HCT116 (cell line): ENCODE data around the gene KYAT1. TPM values are rescaled to one million over a fixed set of nuclear protein-coding genes. Genes with fewer than 3 reads are reported as not detected.

Experiments
- ATAC-seq: fragments of 200-7000 bp; cut with Tn5 transposase; 2 replicates; pipeline ENCODE4 v1.9.1; 2020; ENCODE audit warnings: mild to moderate bottlenecking, moderate library complexity
- BruUV-seq: library from RNA; stranded (reverse); fragments of 400-500 nt; replicated peaks from 2 replicates; lab custom pipeline; 2021; lab: Mats Ljungman, UMichigan
- CTCF ChIA-PET: fragments of 300-600 bp; sonication (Branson Sonifier 250); formaldehyde crosslinking; loops from one replicate; lab custom pipeline; 2021; ENCODE audit warnings: antibody characterized with exemption; lab: Charles Lee
- POLR2A ChIA-PET: fragments of 300-600, 350-600 bp; sonication (Branson Sonifier 250); formaldehyde crosslinking; loops from one replicate; lab custom pipeline; 2021; ENCODE audit warnings: antibody characterized with exemption; lab: Charles Lee
- RAD21 ChIA-PET, 2 experiments: fragments of 300-600 bp; sonication (Branson Sonifier 250); formaldehyde crosslinking; loops; one replicate each; lab custom pipeline; 2023; ENCODE audit warnings: low total read pairs in 2 of 2; ENCODE audit not compliant: uncharacterized antibody in 2 of 2, unreplicated experiment in 2 of 2, low non-redundant PET in 1 of 2; lab: Charles Lee
- DNase-seq: peaks from one replicate; pipeline ENCODE4 v3.0.0-alpha.2; 2010; ENCODE audit warnings: low read depth, low spot score
- H2AFZ ChIP-seq: fragments of 200-600 bp; shearing (Covaris generic), sonication (generic); 2 replicates; pipeline ENCODE4 v1.6.1; 2017; ENCODE audit warnings: low read depth, mixed run types, mixed read lengths, antibody characterized with exemption, low read length; ENCODE audit not compliant: poor library complexity, severe bottlenecking
- H3K27ac ChIP-seq: 2 replicates; pipeline ENCODE4 v1.5.1; 2012; ENCODE audit warnings: low read depth, low read length
- H3K27me3 ChIP-seq: fragments of 200-600 bp; sonication (generic); 2 replicates; pipeline ENCODE4 v1.6.1; 2016; ENCODE audit warnings: mixed run types, low read length, mixed read lengths; ENCODE audit not compliant: insufficient read depth
- H3K36me3 ChIP-seq, 2 experiments: fragments of 200-500 bp in 1 of 2; fragments of 200-600 bp in 1 of 2; sonication (Bioruptor generic) in 1 of 2; sonication (generic) in 1 of 2; 2 replicates each; pipeline versions ENCODE4 v1.5.1 to v1.6.1; 2014 to 2016; ENCODE audit warnings: low read length in 2 of 2, inconsistent platforms in 1 of 2, mixed read lengths in 1 of 2, mixed run types in 1 of 2; ENCODE audit not compliant: insufficient read depth in 2 of 2, control insufficient read depth in 1 of 2
- H3K4me1 ChIP-seq, 2 experiments: fragments of 200-600 bp in 1 of 2; sonication (generic) in 1 of 2; 2 replicates each; pipeline versions ENCODE4 v1.5.1 to v1.6.1; 2012 to 2017; ENCODE audit warnings: low read length in 2 of 2, inconsistent platforms in 1 of 2, mild to moderate bottlenecking in 1 of 2, mixed read lengths in 1 of 2, mixed run types in 1 of 2, moderate library complexity in 1 of 2; ENCODE audit not compliant: insufficient read depth in 2 of 2, control insufficient read depth in 1 of 2
- H3K4me2 ChIP-seq: fragments of 200-600 bp; sonication (generic); 2 replicates; pipeline ENCODE4 v1.6.1; 2017; ENCODE audit warnings: mixed run types, low read length, mixed read lengths
- H3K4me3 ChIP-seq, 2 experiments: fragments of 200-600 bp in 1 of 2; sonication (generic) in 1 of 2; replicated peaks in 1 of 2; 2 replicates each; pipeline ENCODE4 v1.5.1; 2011 to 2016; ENCODE audit warnings: low read length in 2 of 2, control low read depth in 1 of 2, low read depth in 1 of 2, mild to moderate bottlenecking in 1 of 2, mixed read lengths in 1 of 2, mixed run types in 1 of 2
- H3K79me2 ChIP-seq: fragments of 200-600 bp; sonication (generic); 2 replicates; pipeline ENCODE4 v1.6.1; 2017; ENCODE audit warnings: mild to moderate bottlenecking, mixed run types, low read length, moderate library complexity, mixed read lengths; ENCODE audit not compliant: insufficient read depth
- H3K9ac ChIP-seq: fragments of 200-600 bp; sonication (generic); 2 replicates; pipeline ENCODE4 v1.6.1; 2016; ENCODE audit warnings: low read length, mixed read lengths
- H3K9me2 ChIP-seq: fragments of 200-600 bp; sonication (generic), shearing (Covaris generic); 2 replicates; pipeline ENCODE4 v1.6.1; 2017; ENCODE audit warnings: mixed run types, mild to moderate bottlenecking, moderate library complexity; ENCODE audit not compliant: insufficient read depth
- H3K9me3 ChIP-seq, 2 experiments: fragments of 200-500 bp in 1 of 2; fragments of 200-600 bp in 1 of 2; sonication (Bioruptor generic) in 1 of 2; sonication (generic) in 1 of 2; 2 replicates each; pipeline ENCODE4 v1.6.1; 2014 to 2017; ENCODE audit warnings: low read length in 2 of 2, mixed read lengths in 2 of 2, inconsistent platforms in 1 of 2, low read depth in 1 of 2, mild to moderate bottlenecking in 1 of 2, mixed run types in 1 of 2, moderate library complexity in 1 of 2; ENCODE audit not compliant: control insufficient read depth in 1 of 2, insufficient read depth in 1 of 2
- H4K20me1 ChIP-seq: fragments of 200-600 bp; sonication (generic), shearing (Covaris generic); 2 replicates; pipeline ENCODE4 v1.6.1; 2017; ENCODE audit warnings: mixed run types, mild to moderate bottlenecking, moderate library complexity; ENCODE audit not compliant: insufficient read depth
- CBX3 ChIP-seq: IDR thresholded peaks from 2 replicates; pipeline ENCODE4 v1.6.1; 2012; ENCODE audit warnings: low read depth
- CEBPB ChIP-seq: IDR thresholded peaks from 2 replicates; pipeline ENCODE4 v1.6.1; 2012; ENCODE audit warnings: low read depth
- CTCF ChIP-seq, 3 experiments: fragments of 200-600 bp in 1 of 3; sonication (generic) in 1 of 3; IDR thresholded peaks in 2 of 3; conservative IDR thresholded peaks in 1 of 3; 2 replicates each; pipeline ENCODE4 v1.5.1; 2012 to 2017; ENCODE audit warnings: low read depth in 2 of 3, low read length in 2 of 3, antibody characterized with exemption in 1 of 3, borderline replicate concordance in 1 of 3, control low read depth in 1 of 3, mild to moderate bottlenecking in 1 of 3, mixed read lengths in 1 of 3, mixed run types in 1 of 3, moderate library complexity in 1 of 3; ENCODE audit not compliant: insufficient read depth in 1 of 3
- ELF1 ChIP-seq: IDR thresholded peaks from 2 replicates; pipeline ENCODE4 v1.6.1; 2012; ENCODE audit warnings: low read depth, borderline replicate concordance
- EZH2 ChIP-seq: fragments of 200-600 bp; sonication (generic); IDR thresholded peaks from 2 replicates; pipeline ENCODE4 v1.6.1; 2017; ENCODE audit warnings: antibody characterized with exemption, mixed run types
- EZH2phosphoT487 ChIP-seq: fragments of 200-600 bp; IDR thresholded peaks from 2 replicates; pipeline ENCODE4 v1.6.1; 2018; ENCODE audit warnings: antibody characterized with exemption, borderline replicate concordance
- FOSL1 ChIP-seq: IDR thresholded peaks from 2 replicates; pipeline ENCODE4 v1.6.1; 2012; ENCODE audit warnings: low read depth
- JUND ChIP-seq: IDR thresholded peaks from 2 replicates; pipeline ENCODE4 v1.6.1; 2012
- MAX ChIP-seq: IDR thresholded peaks from 2 replicates; pipeline ENCODE4 v1.6.1; 2012
- POLR2A ChIP-seq: IDR thresholded peaks from 2 replicates; pipeline ENCODE4 v1.7.0; 2011; ENCODE audit warnings: borderline replicate concordance; ENCODE audit not compliant: insufficient read depth, insufficient read length; ENCODE audit errors: extremely low read depth
- POLR2AphosphoS5 ChIP-seq: IDR thresholded peaks from 2 replicates; pipeline ENCODE4 v1.6.1; 2011; ENCODE audit warnings: mild to moderate bottlenecking, low read depth, low read length, moderate library complexity
- RAD21 ChIP-seq: IDR thresholded peaks from 2 replicates; pipeline ENCODE4 v1.6.1; 2012; ENCODE audit warnings: low read depth, mild to moderate bottlenecking
- REST ChIP-seq: IDR thresholded peaks from 2 replicates; pipeline ENCODE4 v1.6.1; 2012; ENCODE audit warnings: low read depth
- SIN3A ChIP-seq: IDR thresholded peaks from 2 replicates; pipeline ENCODE4 v1.6.1; 2012; ENCODE audit warnings: low read depth
- SP1 ChIP-seq: IDR thresholded peaks from 2 replicates; pipeline ENCODE4 v1.6.1; 2012; ENCODE audit warnings: low read depth
- SRF ChIP-seq: IDR thresholded peaks from 2 replicates; pipeline ENCODE4 v1.6.1; 2012; ENCODE audit warnings: low read depth
- TCF7L2 ChIP-seq: IDR thresholded peaks from 2 replicates; pipeline ENCODE4 v1.7.0; 2011; ENCODE audit warnings: borderline replicate concordance, inconsistent platforms; ENCODE audit not compliant: insufficient read depth, insufficient read length; ENCODE audit errors: extremely low read depth
- YY1 ChIP-seq: IDR thresholded peaks from 2 replicates; pipeline ENCODE4 v1.6.1; 2011; ENCODE audit warnings: low read length, low read depth, moderate library complexity, mild to moderate bottlenecking; ENCODE audit not compliant: insufficient replicate concordance; ENCODE audit errors: extremely low read depth
- ZFX ChIP-seq: fragments of 450-650 bp; IDR thresholded peaks from 2 replicates; pipeline ENCODE4 v1.6.1; 2017
- ZNF274 ChIP-seq: fragments of 200-500 bp; sonication (Bioruptor generic); IDR thresholded peaks from 2 replicates; pipeline ENCODE4 v1.6.1; 2014; ENCODE audit warnings: mild to moderate bottlenecking, low read depth, low read length, inconsistent platforms
- intact Hi-C: fragments of 100-400 bp; cut with micrococcal nuclease; formaldehyde crosslinking; loops from 2 replicates; pipeline ENCODE4 v1.10.0; 2022
- total RNA-seq: library from RNA; stranded (reverse); gene quantifications from one replicate; pipeline ENCODE4 v1.2.1, GENCODE V29; 2021; ENCODE audit not compliant: unreplicated experiment

The KYAT1 gene
- total RNA-seq, 1 experiment from 2014 or later = 10.1 TPM

GRCh38 chr9:128887914-128888350 lies 6.2 kb upstream of the KYAT1 start:
- peaks cover 5 to 7% of the 10 kb centered on the region in 2 experiments; a peak in 3 of 4 replicates for H3K36me3 ChIP-seq

More at GRCh38 chr9:128887914-128888350, 6.2 kb upstream of the KYAT1 start:
- Histone ChIP-seq H4K20me1 (no peaks in the 10 kb centered on the region), H3K79me2 (peaks cover 29% of the 10 kb centered on the region), H3K4me3 (no peak overlapping the region), H3K27me3 (no peaks in the 10 kb centered on the region), H2AFZ (no peak overlapping the region), H3K9me2 (no peaks in the 10 kb centered on the region), H3K9ac (no peak overlapping the region), H3K9me3 (no peaks in the 10 kb centered on the region), H3K27ac (no peak overlapping the region), H3K4me2 (no peak overlapping the region), H3K4me1 (peaks cover 6 to 26% of the 10 kb centered on the region in 2 experiments; a peak in 3 of 4 replicates)
- no TSS peak for BruUV-seq
- RAD21 ChIA-PET = no interaction called here
- CTCF ChIA-PET = no interaction called here
- POLR2A ChIA-PET = no interaction called here
- no peak for DNase-seq
- ATAC-seq = no peak
- TF ChIP-seq REST (no peak), SRF (no peak), POLR2A (no peak), CTCF (IDR thresholded peaks at IDR 0.05 in 2 of 3, conservative IDR thresholded peaks at IDR 0.05 in 1 of 3; ENCODE audit: borderline replicate concordance in 1 of 3, insufficient read depth in 1 of 3, low read depth in 2 of 3, low read length in 2 of 3) (no peak), ELF1 (no peak), JUND (no peak), ZFX (no peak), TCF7L2 (no peak), SP1 (no peak), SIN3A (no peak), FOSL1 (no peak), YY1 (no peak), EZH2 (no peak), RAD21 (no peak), MAX (no peak), CEBPB (no peak), EZH2phosphoT487 (no peak), ZNF274 (no peak), CBX3 (no peak), POLR2AphosphoS5 (no peak)
- intact Hi-C loops = no loop called here
